Measurements from ENCODE around the gene TMEM147.

DNA sequence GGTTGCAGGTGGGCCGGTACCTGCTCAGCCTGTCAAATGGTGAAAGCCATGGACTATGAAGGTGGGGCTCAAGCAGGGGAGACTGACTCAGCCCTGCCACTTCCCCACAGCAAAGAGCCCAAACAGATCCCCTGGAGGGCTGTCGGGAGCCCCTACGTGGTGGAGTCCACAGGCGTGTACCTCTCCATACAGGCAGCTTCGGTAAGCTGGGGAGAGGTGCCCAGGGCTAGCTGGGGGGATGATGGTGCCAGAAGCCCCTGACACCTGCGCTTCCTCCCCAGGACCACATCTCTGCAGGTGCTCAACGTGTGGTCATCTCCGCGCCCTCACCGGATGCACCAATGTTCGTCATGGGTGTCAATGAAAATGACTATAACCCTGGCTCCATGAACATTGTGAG is 3.2 kb upstream of the TMEM147 start:
- TF ChIP-seq POLR2A (IDR thresholded peaks at IDR 0.05; ENCODE audit: extremely low read depth, insufficient read length) (no peak), MYC (IDR thresholded peaks at IDR 0.05; ENCODE audit: low read depth, low read length) (no peak), MAX (IDR thresholded peaks at IDR 0.05; ENCODE audit: low read depth, low read length) (no peak)
- TF ChIP-seq, protein P1, sequence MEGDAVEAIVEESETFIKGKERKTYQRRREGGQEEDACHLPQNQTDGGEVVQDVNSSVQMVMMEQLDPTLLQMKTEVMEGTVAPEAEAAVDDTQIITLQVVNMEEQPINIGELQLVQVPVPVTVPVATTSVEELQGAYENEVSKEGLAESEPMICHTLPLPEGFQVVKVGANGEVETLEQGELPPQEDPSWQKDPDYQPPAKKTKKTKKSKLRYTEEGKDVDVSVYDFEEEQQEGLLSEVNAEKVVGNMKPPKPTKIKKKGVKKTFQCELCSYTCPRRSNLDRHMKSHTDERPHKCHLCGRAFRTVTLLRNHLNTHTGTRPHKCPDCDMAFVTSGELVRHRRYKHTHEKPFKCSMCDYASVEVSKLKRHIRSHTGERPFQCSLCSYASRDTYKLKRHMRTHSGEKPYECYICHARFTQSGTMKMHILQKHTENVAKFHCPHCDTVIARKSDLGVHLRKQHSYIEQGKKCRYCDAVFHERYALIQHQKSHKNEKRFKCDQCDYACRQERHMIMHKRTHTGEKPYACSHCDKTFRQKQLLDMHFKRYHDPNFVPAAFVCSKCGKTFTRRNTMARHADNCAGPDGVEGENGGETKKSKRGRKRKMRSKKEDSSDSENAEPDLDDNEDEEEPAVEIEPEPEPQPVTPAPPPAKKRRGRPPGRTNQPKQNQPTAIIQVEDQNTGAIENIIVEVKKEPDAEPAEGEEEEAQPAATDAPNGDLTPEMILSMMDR (IDR thresholded peaks at IDR 0.05; ENCODE audit: low read depth, low read length), result no peak
